Cardiac muscle cell (in vitro differentiated cells and primary cell): ENCODE measurements around the gene PRKAG2. TPM values are rescaled to one million over a fixed set of nuclear protein-coding genes. Genes with fewer than 3 reads are reported as not detected.

Source experiments
- DNase-seq, 2 donors: peaks; one replicate each; pipeline versions ENCODE4 v3.0.0 to v3.0.0-alpha.2; 2010 to 2017; ENCODE audit warnings: low read depth in 1 of 2, low spot score in 1 of 2
- H3K27ac ChIP-seq: fragments of 200-600 bp; sonication (generic); 2 replicates; pipeline ENCODE4 v1.5.1; 2016
- H3K27me3 ChIP-seq: fragments of 200-600 bp; sonication (generic); 2 replicates; pipeline ENCODE4 v1.6.0; 2016; ENCODE audit warnings: control low read depth
- H3K36me3 ChIP-seq: fragments of 200-600 bp; sonication (generic); 2 replicates; pipeline ENCODE4 v1.5.1; 2016; ENCODE audit warnings: control low read depth
- H3K4me1 ChIP-seq: fragments of 200-600 bp; sonication (generic); 2 replicates; pipeline ENCODE4 v1.8.1; 2017; ENCODE audit warnings: low read depth, mild to moderate bottlenecking, mixed run types
- H3K4me3 ChIP-seq: fragments of 200-600 bp; sonication (generic); 2 replicates; pipeline ENCODE4 v1.5.1; 2016; ENCODE audit warnings: mild to moderate bottlenecking
- H3K9me3 ChIP-seq: fragments of 200-600 bp; sonication (generic); 2 replicates; pipeline ENCODE4 v1.5.1; 2017; ENCODE audit warnings: low read depth, mild to moderate bottlenecking, control low read depth
- CTCF ChIP-seq: IDR thresholded peaks from 2 replicates; pipeline ENCODE4 v1.5.1; 2012; ENCODE audit warnings: low read depth, mild to moderate bottlenecking, low read length
- polyA plus RNA-seq: library from polyadenylated mRNA; unstranded; fragments of >200 nt; fragmentation: Nextera tagmentation; extraction: Ambion mirVana; gene quantifications from 2 replicates; pipeline ENCODE4 v1.2.1, GENCODE V29; 2016
- total RNA-seq: library from RNA; depleted of rRNA; stranded (reverse); fragments of >200 nt; gene quantifications from 2 replicates; pipeline ENCODE4 v1.2.3, GENCODE V29; 2016

PRKAG2 gene
- total and polyA plus RNA-seq, 2 experiments from 2014 or later, result 43.4 to 85.3 TPM

GRCh38 chr7:151896086-151896485 is 19.2 kb upstream of the PRKAG2 start:
- Histone ChIP-seq H3K4me1 (no peaks in the 10 kb centered on the region), H3K4me3 (no peak overlapping the region), H3K9me3 (no peaks in the 10 kb centered on the region), H3K36me3 (no peaks in the 10 kb centered on the region), H3K27ac (no peak overlapping the region), H3K27me3 (no peaks in the 10 kb centered on the region)
- no peak for TF ChIP-seq CTCF
- DNase-seq, result no peak

GRCh38 chr7:151895631-151896031 is 18.7 kb upstream of the PRKAG2 start:
- Histone ChIP-seq H3K4me1 (no peaks in the 10 kb centered on the region), H3K9me3 (no peaks in the 10 kb centered on the region), H3K27me3 (no peaks in the 10 kb centered on the region), H3K36me3 (no peaks in the 10 kb centered on the region), H3K4me3 (no peak overlapping the region), H3K27ac (no peak overlapping the region)
- DNase-seq, result no peak
- TF ChIP-seq CTCF, result no peak

GRCh38 chr7:151895008-151895630 is 18.2 kb upstream of the PRKAG2 start:
- H3K27ac ChIP-seq, result no peak overlapping the region
- no peaks in the 10 kb centered on the region for H3K27me3 ChIP-seq
- no peak overlapping the region for H3K4me3 ChIP-seq
- H3K36me3 ChIP-seq, result no peaks in the 10 kb centered on the region
- H3K9me3 ChIP-seq, result no peaks in the 10 kb centered on the region
- TF ChIP-seq CTCF, result no peak
- no peak for DNase-seq
- no peaks in the 10 kb centered on the region for H3K4me1 ChIP-seq

- TF ChIP-seq CTCF, result no peak
- Histone ChIP-seq H3K9me3 (no peaks in the 10 kb centered on the region), H3K4me3 (no peak overlapping the region), H3K36me3 (no peaks in the 10 kb centered on the region), H3K4me1 (no peaks in the 10 kb centered on the region), H3K27ac (no peak overlapping the region), H3K27me3 (peaks cover 2% of the 10 kb centered on the region)
- no peak for DNase-seq
Measured at GRCh38 chr7:151894111-151895007, 17.4 kb upstream of the PRKAG2 start.

- Histone ChIP-seq H3K36me3 (no peaks in the 10 kb centered on the region), H3K9me3 (no peaks in the 10 kb centered on the region), H3K4me1 (no peaks in the 10 kb centered on the region), H3K27me3 (peaks cover 4% of the 10 kb centered on the region), H3K4me3 (no peak overlapping the region), H3K27ac (no peak overlapping the region)
- DNase-seq, result no peak
- TF ChIP-seq CTCF, result no peak
Measured at GRCh38 chr7:151893405-151893923, 16.5 kb upstream of the PRKAG2 start.
